ENCODE results near the gene TMEM250. TPM values are rescaled to one million over a fixed set of nuclear protein-coding genes. Genes with fewer than 3 reads are reported as not detected.
A peak's percentile ranks its signal among the peaks of the same experiment; 100 is the strongest.

The TMEM250 gene
- total and polyA plus RNA-seq, 9 of the 15 experiments (the other 6 are each of a cell fraction or from before 2014, with no cell fraction given): 0.32 to 44.6 (median 12.2) TPM

GRCh38 chr9:136109351-136110081, 9.2 kb downstream of the TMEM250 start (continued):
- TF ChIP-seq REST (IDR thresholded peaks at IDR 0.05; ENCODE audit: borderline replicate concordance): 0 out of 2 replicates have a peak, but pooled peaks have one; percentile 4
- no peak for TF ChIP-seq REST (CRISPR knock-in tag; IDR thresholded peaks at IDR 0.05; ENCODE audit: low read depth)
- peak; percentile 47 for TF ChIP-seq TAF1 (IDR thresholded peaks at IDR 0.05; ENCODE audit: control insufficient read depth, extremely low read depth, insufficient read depth, low read length, severe bottlenecking)
- TF ChIP-seq SRSF1 (IDR thresholded peaks at IDR 0.05; ENCODE audit: low read depth, low read length): no peak
- TF ChIP-seq PTTG1 (tag; IDR thresholded peaks at IDR 0.05; ENCODE audit: low read depth): no peak
- TF ChIP-seq TSC22D4 (tag; IDR thresholded peaks at IDR 0.05): no peak
- TF ChIP-seq FIP1L1 (IDR thresholded peaks at IDR 0.05; ENCODE audit: low read depth, low read length, poor library complexity, severe bottlenecking): peak; percentile 63
- TF ChIP-seq E2F6 (IDR thresholded peaks at IDR 0.05; ENCODE audit: borderline replicate concordance in 1 of 2, extremely low read depth in 1 of 2, insufficient read depth in 1 of 2, insufficient read length in 1 of 2, low read depth in 1 of 2, low read length in 1 of 2, poor library complexity in 1 of 2, severe bottlenecking in 1 of 2): peak; percentile 23 to 70
- peak; percentile 46; the same call in 1 of the 2 replicates for TF ChIP-seq ELF1 (tag; IDR thresholded peaks at IDR 0.05)
- no peak for TF ChIP-seq TCF7L2 (IDR thresholded peaks at IDR 0.05; ENCODE audit: low read depth, low read length)
- TF ChIP-seq ETS2 (tag; IDR thresholded peaks at IDR 0.05; ENCODE audit: borderline replicate concordance, poor library complexity, severe bottlenecking): no peak
- no peak for TF ChIP-seq TCF7 (IDR thresholded peaks at IDR 0.05; ENCODE audit: borderline replicate concordance)
- no peak for TF ChIP-seq ZNF311 (CRISPR knock-in tag; IDR thresholded peaks at IDR 0.05)
- TF ChIP-seq NFE2 (IDR thresholded peaks at IDR 0.05; ENCODE audit: low read depth): no peak
- TF ChIP-seq SNAPC5 (CRISPR knock-in tag; IDR thresholded peaks at IDR 0.05): no peak
- TF ChIP-seq JUND (IDR thresholded peaks at IDR 0.05; ENCODE audit: borderline replicate concordance, low read depth, low read length): no peak
- no peak for TF ChIP-seq JUND (tag; IDR thresholded peaks at IDR 0.05; ENCODE audit: borderline replicate concordance, low read depth, low read length)
- peak; percentile 74 for TF ChIP-seq DACH1 (IDR thresholded peaks at IDR 0.05; ENCODE audit: partially characterized antibody)
- TF ChIP-seq KAT8 (IDR thresholded peaks at IDR 0.05; ENCODE audit: low read depth): no peak
